ENCODE results near the gene RASGRF2.

- TF ChIP-seq EZH2 (IDR thresholded peaks at IDR 0.05) (no peak), POLR2AphosphoS5 (IDR thresholded peaks at IDR 0.05; ENCODE audit: borderline replicate concordance, low read depth, low read length) (no peak), FOXP2 (optimal IDR thresholded peaks at IDR 0.05; ENCODE audit: control extremely low read depth, extremely low read length, insufficient read depth) (no peak)
These were observed 161.1 kb downstream of the RASGRF2 start for GRCh38 chr5:81121273-81121672.
